ENCODE results near the gene TBX4.

The TBX4 gene

DNA sequence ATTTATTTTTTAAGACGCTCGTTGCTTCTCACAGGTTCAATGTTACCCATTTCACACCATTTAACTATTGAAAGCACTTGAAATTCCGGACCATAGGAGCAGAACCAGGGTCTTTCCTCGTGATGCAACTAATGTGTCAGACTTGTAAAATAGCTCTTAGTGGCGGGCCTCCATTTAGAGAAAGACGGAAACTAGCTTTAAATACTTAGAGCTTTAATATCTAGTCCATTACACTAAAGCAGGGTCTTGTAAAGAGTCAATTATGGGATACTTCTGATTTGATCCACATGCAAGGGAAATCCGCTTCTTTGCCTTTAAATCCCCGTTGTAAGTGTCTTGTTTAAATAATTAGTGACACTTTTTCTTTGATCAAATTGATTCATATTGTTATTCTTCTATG lies 82.2 kb downstream of the TBX4 start:
- TF ChIP-seq, protein P1, sequence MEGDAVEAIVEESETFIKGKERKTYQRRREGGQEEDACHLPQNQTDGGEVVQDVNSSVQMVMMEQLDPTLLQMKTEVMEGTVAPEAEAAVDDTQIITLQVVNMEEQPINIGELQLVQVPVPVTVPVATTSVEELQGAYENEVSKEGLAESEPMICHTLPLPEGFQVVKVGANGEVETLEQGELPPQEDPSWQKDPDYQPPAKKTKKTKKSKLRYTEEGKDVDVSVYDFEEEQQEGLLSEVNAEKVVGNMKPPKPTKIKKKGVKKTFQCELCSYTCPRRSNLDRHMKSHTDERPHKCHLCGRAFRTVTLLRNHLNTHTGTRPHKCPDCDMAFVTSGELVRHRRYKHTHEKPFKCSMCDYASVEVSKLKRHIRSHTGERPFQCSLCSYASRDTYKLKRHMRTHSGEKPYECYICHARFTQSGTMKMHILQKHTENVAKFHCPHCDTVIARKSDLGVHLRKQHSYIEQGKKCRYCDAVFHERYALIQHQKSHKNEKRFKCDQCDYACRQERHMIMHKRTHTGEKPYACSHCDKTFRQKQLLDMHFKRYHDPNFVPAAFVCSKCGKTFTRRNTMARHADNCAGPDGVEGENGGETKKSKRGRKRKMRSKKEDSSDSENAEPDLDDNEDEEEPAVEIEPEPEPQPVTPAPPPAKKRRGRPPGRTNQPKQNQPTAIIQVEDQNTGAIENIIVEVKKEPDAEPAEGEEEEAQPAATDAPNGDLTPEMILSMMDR (IDR thresholded peaks at IDR 0.05; ENCODE audit: low read length, missing control alignments), result no peak
- DNase-seq (ENCODE audit: low read depth), result no peak
- no peak overlapping the region for H3K4me3 ChIP-seq (replicated peaks; ENCODE audit: low read depth, low read length)

All from fibroblast of pulmonary artery (primary cell).